Colonic mucosa (tissue), 4 donors: ENCODE measurements around the gene BCKDHB. TPM values are rescaled to one million over a fixed set of nuclear protein-coding genes. Genes with fewer than 3 reads are reported as not detected.

Experiments used
- DNase-seq: peaks from one replicate; pipeline ENCODE4 v3.0.0-alpha.2; 2020
- H3K27ac ChIP-seq: fragments of 200-600 bp; one replicate; pipeline ENCODE4 v1.8.0; 2021
- H3K27me3 ChIP-seq: fragments of 200-600 bp; one replicate; pipeline ENCODE4 v1.8.0; 2021
- H3K36me3 ChIP-seq: fragments of 200-600 bp; one replicate; pipeline ENCODE4 v1.8.0; 2021
- H3K4me1 ChIP-seq: fragments of 200-600 bp; one replicate; pipeline ENCODE4 v1.8.0; 2021; ENCODE audit warnings: mild to moderate bottlenecking
- H3K4me3 ChIP-seq: fragments of 200-600 bp; one replicate; pipeline ENCODE4 v1.8.0; 2021
- H3K9ac ChIP-seq, 2 donors: one replicate each; pipeline ENCODE4 v1.7.0; 2013; ENCODE audit warnings: control low read depth in 2 of 2, low read depth in 2 of 2, low read length in 2 of 2
- H3K9me3 ChIP-seq: fragments of 200-600 bp; one replicate; pipeline ENCODE4 v1.8.0; 2021
- intact Hi-C: fragments of 100-400 bp; cut with DNase I; formaldehyde crosslinking; loops from one replicate; pipeline ENCODE4 v1.14.1; 2022
- total RNA-seq, 2 donors: library from RNA; stranded (reverse); fragmentation: NEBNext Ultra II Directional in 1 of 2; extraction: Animal tissue kit (Norgen Biotek cat#: 25700) in 1 of 2; gene quantifications; one replicate each; pipeline ENCODE4 v1.2.1, GENCODE V29; 2021
- TF ChIP-seq, protein P1 (sequence below): fragments of 200-600 bp; IDR thresholded peaks from one replicate; pipeline ENCODE4 v1.8.0; 2022; ENCODE audit warnings: antibody characterized with exemption, mild to moderate bottlenecking
- donor health status: healthy.
- donor health status: DM: no; HTN: no; CAD: no.
- donor health status: DM: no; HTN: no; CAD: no.

The BCKDHB gene
- total RNA-seq, 2 donors from 2014 or later, result 27.4 to 47.1 TPM

DNA sequence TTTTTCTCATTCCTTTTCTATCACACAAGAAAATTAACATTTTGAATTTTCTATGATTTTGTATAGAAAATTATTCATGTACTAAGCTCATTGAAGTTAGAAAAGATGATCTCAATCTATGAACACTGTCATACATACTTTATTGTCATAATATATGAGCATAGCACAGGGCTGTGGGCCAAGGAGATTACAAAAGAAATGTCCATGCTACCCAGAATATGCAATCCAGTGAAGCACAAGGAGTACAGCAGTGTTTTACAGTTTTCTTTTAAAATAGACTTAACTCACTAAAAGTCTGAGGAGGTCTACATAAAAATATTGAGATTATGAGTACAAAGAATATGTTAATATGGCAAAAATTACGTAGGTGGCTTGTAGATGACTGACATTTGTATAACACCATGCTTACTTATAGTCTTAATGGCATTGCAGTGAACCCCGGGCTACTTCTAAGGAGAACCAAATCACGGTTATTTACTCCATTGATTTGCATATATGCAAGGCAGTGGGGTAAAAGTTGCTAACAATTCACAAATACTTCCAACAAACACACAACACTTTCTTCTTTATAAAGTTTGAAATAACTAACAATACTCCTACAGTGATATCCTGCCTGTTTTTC is 257.1 kb downstream of the BCKDHB start:
- no peaks in the 10 kb centered on the region for H3K36me3 ChIP-seq
- no peak overlapping the region for H3K9ac ChIP-seq
- no peak overlapping the region for H3K27ac ChIP-seq
- no peaks in the 10 kb centered on the region for H3K4me1 ChIP-seq
- intact Hi-C loops, result no loop called here
- H3K9me3 ChIP-seq, result no peaks in the 10 kb centered on the region
- TF ChIP-seq, protein P1, sequence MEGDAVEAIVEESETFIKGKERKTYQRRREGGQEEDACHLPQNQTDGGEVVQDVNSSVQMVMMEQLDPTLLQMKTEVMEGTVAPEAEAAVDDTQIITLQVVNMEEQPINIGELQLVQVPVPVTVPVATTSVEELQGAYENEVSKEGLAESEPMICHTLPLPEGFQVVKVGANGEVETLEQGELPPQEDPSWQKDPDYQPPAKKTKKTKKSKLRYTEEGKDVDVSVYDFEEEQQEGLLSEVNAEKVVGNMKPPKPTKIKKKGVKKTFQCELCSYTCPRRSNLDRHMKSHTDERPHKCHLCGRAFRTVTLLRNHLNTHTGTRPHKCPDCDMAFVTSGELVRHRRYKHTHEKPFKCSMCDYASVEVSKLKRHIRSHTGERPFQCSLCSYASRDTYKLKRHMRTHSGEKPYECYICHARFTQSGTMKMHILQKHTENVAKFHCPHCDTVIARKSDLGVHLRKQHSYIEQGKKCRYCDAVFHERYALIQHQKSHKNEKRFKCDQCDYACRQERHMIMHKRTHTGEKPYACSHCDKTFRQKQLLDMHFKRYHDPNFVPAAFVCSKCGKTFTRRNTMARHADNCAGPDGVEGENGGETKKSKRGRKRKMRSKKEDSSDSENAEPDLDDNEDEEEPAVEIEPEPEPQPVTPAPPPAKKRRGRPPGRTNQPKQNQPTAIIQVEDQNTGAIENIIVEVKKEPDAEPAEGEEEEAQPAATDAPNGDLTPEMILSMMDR, result no peak
- H3K27me3 ChIP-seq, result no peaks in the 10 kb centered on the region
- DNase-seq, result no peak
- H3K4me3 ChIP-seq, result no peak overlapping the region

DNA sequence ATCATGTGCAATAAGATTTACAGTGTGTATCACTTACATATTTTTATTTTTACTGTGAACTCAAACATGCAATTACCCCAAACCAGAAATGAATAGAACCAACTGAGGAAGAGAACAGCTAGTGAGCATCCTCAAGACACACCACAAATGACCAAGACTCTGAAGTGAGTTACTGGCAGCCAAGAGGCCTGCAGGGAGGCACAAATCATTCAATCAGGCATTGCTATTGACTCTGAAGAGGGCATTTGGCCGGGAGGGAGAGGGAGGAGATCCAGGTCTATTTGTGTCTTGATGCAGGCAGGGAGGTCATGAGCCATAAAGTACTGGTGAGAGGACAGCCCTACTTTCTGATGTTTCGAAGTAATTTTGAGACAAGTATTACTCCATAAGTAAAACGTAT is 257.7 kb downstream of the BCKDHB start:
- Histone ChIP-seq H3K9me3 (no peaks in the 10 kb centered on the region), H3K27ac (no peak overlapping the region), H3K4me3 (no peak overlapping the region), H3K4me1 (no peaks in the 10 kb centered on the region), H3K27me3 (no peaks in the 10 kb centered on the region), H3K9ac (no peak overlapping the region), H3K36me3 (no peaks in the 10 kb centered on the region)
- intact Hi-C loops, result no loop called here
- no peak for DNase-seq
- TF ChIP-seq, protein P1, result no peak

DNA sequence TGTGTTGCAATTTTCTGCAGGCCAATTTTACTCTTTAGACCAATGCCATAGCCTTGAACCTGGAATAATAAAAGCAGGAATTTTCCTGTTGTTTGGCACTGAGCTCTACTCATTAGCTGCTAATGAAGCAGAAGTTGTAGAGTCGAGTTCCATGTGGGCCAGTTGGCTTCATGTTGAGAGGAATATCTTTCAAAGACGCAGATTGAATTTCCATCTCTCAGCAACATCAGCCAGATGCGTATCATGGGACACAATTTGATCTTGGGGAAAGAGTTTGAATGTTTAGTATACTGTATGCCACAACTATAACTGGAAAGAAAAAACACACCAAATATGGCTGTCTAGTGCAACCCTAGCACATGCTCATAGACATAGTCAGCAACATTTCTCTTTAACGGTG is 259.6 kb downstream of the BCKDHB start:
- H3K27me3 ChIP-seq, result no peaks in the 10 kb centered on the region
- no peaks in the 10 kb centered on the region for H3K36me3 ChIP-seq
- no peak overlapping the region for H3K9ac ChIP-seq
- no peak for DNase-seq
- TF ChIP-seq, protein P1, result no peak
- no peak overlapping the region for H3K4me3 ChIP-seq
- no peaks in the 10 kb centered on the region for H3K4me1 ChIP-seq
- no peak overlapping the region for H3K27ac ChIP-seq
- H3K9me3 ChIP-seq, result no peaks in the 10 kb centered on the region
- intact Hi-C loops, result no loop called here

DNA sequence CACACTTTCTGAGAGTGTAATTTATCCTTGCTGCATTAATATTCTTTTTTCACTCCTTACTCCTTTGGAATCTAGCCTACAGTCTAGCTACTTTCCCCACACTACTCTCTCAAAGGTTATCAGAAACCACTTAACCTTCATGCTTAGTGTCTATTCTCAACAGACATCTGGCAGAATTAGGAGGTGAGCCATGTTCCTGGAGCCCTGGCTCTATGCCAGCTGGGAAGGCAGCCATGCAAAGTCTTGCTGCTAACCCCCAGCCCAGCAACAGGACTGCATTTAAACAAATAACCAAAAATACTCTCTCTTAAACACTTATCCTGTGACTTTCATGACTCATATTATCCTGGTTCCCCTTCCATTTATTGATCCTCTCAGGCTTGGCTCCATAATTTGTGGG is 260.2 kb downstream of the BCKDHB start:
- no peak overlapping the region for H3K27ac ChIP-seq
- no peak overlapping the region for H3K4me3 ChIP-seq
- H3K27me3 ChIP-seq, result no peaks in the 10 kb centered on the region
- H3K9me3 ChIP-seq, result no peaks in the 10 kb centered on the region
- no peak overlapping the region for H3K9ac ChIP-seq
- DNase-seq, result no peak
- H3K4me1 ChIP-seq, result no peaks in the 10 kb centered on the region
- intact Hi-C loops, result no loop called here
- H3K36me3 ChIP-seq, result no peaks in the 10 kb centered on the region
- TF ChIP-seq, protein P1, result no peak

DNA sequence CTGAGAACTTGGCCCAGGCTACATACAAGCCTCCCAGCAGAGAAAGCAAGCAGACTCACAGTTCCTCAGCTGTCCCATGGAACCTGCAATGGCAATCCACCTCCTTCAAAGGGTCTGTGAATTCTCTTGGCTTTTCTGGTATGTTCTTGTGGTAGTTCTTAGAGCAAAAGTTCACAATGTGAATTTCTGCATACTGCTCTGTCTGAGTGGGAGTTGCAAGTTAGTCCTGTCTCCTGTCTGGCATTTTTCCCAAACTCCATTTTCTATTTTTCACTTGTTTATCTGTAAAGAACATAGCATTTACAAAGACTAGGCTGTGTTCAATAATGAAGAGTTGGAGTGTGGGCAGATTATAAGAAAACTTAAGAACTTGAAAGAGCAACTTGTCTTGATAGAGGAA is 269.9 kb downstream of the BCKDHB start:
- no peak for DNase-seq
- no peaks in the 10 kb centered on the region for H3K36me3 ChIP-seq
- TF ChIP-seq, protein P1, result no peak

More for the DNA sequence above, 269.9 kb downstream of the BCKDHB start:
- no peaks in the 10 kb centered on the region for H3K9me3 ChIP-seq
- H3K27me3 ChIP-seq, result no peaks in the 10 kb centered on the region
- H3K27ac ChIP-seq, result no peak overlapping the region
- intact Hi-C loops, result no loop called here
- no peak overlapping the region for H3K9ac ChIP-seq
- H3K4me3 ChIP-seq, result no peak overlapping the region
- H3K4me1 ChIP-seq, result no peaks in the 10 kb centered on the region
